GM18909 (cell line): ENCODE measurements around the gene VTCN1.

ENCODE experiments used
- ATAC-seq: cut with Tn5 transposase; IDR thresholded peaks from one replicate; pipeline ENCODE4 v1.9.1; 2021; ENCODE audit warnings: mild to moderate bottlenecking; ENCODE audit not compliant: unreplicated experiment, poor library complexity

The VTCN1 gene

GRCh38 chr1:117213046-117213445, 2.3 kb upstream of the VTCN1 start:
- ATAC-seq, result no peak

GRCh38 chr1:117210386-117210785, 341 bp downstream of the VTCN1 start:
- no peak for ATAC-seq

- no peak for ATAC-seq
Observed at GRCh38 chr1:117209094-117209493, 1.6 kb downstream of the VTCN1 start.

- no peak for ATAC-seq
Observed at GRCh38 chr1:117208580-117208979, 2.1 kb downstream of the VTCN1 start.

GRCh38 chr1:117205368-117205767, 5.4 kb downstream of the VTCN1 start:
- no peak for ATAC-seq

GRCh38 chr1:117201808-117202207, 8.9 kb downstream of the VTCN1 start:
- ATAC-seq, result no peak

- ATAC-seq, result no peak
Observed at GRCh38 chr1:117198097-117198496, 12.6 kb downstream of the VTCN1 start.

- ATAC-seq, result no peak
Observed at GRCh38 chr1:117189726-117190125, 21.0 kb downstream of the VTCN1 start.

GRCh38 chr1:117188816-117189437, 21.8 kb downstream of the VTCN1 start:
- ATAC-seq, result no peak

- ATAC-seq, result no peak
Observed at GRCh38 chr1:117188170-117188815, 22.4 kb downstream of the VTCN1 start.

GRCh38 chr1:117183112-117183511, 27.6 kb downstream of the VTCN1 start:
- ATAC-seq, result no peak

- ATAC-seq, result no peak
Observed at GRCh38 chr1:117182319-117182718, 28.4 kb downstream of the VTCN1 start.

GRCh38 chr1:117181630-117182041, 29.1 kb downstream of the VTCN1 start:
- no peak for ATAC-seq

- no peak for ATAC-seq
Observed at GRCh38 chr1:117180147-117180967, 30.4 kb downstream of the VTCN1 start.

GRCh38 chr1:117179471-117179870, 31.3 kb downstream of the VTCN1 start:
- ATAC-seq, result no peak

GRCh38 chr1:117178756-117179155, 32.0 kb downstream of the VTCN1 start:
- ATAC-seq, result no peak

GRCh38 chr1:117177376-117177775, 33.4 kb downstream of the VTCN1 start:
- no peak for ATAC-seq

- no peak for ATAC-seq
Observed at GRCh38 chr1:117176579-117176978, 34.1 kb downstream of the VTCN1 start.

- no peak for ATAC-seq
Observed at GRCh38 chr1:117174851-117175250, 35.9 kb downstream of the VTCN1 start.

- ATAC-seq, result no peak
Observed at GRCh38 chr1:117173691-117174090, 37.0 kb downstream of the VTCN1 start.

- no peak for ATAC-seq
Observed at GRCh38 chr1:117173006-117173405, 37.7 kb downstream of the VTCN1 start.
